Astrocyte of the spinal cord (primary cell): ENCODE results near the gene GUCY1A2.
A peak's percentile ranks its signal among the peaks of the same experiment; 100 is the strongest.
"Not testable (repeated sequence)": the region's sequence is repeated elsewhere in the genome, so short reads cannot be mapped to it uniquely, and the experiment has no call there.

ENCODE experiments used
- DNase-seq: peaks from one replicate; pipeline ENCODE4 v3.0.0; 2011; ENCODE audit warnings: low read depth, low spot score
- H3K4me3 ChIP-seq: 2 replicates; pipeline ENCODE4 v1.5.1; 2011; ENCODE audit warnings: low read depth, mild to moderate bottlenecking, low read length, moderate library complexity
- CTCF ChIP-seq: IDR thresholded peaks from 2 replicates; pipeline ENCODE4 v1.5.1; 2012; ENCODE audit warnings: low read depth, mild to moderate bottlenecking, low read length, inconsistent platforms
- in situ Hi-C: cut with HindIII; loops from 2 replicates; pipeline ENCODE4 v1.10.0; 2017; ENCODE audit warnings: low sequenced_read_pairs

Gene GUCY1A2

DNA sequence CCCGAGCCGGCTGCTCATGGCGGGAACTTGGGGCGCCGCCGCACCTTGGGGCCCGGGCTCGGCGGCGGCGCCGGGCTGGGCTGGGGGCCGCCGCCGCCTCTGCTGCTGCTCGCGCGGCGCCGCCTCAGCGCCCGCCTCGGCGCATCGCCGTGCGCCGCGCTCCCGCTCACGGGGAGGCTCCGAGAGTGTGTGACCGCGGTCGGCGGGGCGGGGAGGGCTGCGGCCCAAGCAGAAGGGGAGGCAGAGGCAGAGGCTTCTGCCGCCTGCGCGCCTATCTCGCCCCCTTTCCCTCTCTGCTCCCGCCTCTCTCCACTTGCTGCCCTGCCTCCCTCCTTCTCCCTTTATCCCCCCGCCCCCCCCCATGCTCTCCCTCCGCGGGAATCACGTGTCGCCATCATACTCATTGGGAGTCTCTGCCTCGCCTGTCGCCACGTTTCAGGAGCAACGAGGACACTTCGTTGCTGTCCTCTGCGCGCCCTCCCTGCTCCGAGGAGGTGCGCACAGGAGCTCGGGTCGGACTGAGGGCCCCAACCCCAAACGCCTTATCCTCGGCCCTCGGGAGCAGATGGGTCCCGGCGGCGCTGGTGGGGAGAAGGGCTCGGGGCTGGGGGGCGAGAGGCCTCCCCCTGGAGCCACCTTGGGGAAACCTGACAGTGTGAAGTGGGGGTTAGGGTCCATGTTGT lies at the start of gene GUCY1A2:
TSS of gene GUCY1A2 (minus strand) at position 258 of the 683 bp plus-strand sequence. CDS start 421 bp downstream, outside the sequence.
- DNase-seq = peak; percentile 31
- H3K4me3 ChIP-seq = peak within 1 kb of the TSS; percentile 45
- in situ Hi-C loops = no loop called here
- no peak for TF ChIP-seq CTCF

DNA sequence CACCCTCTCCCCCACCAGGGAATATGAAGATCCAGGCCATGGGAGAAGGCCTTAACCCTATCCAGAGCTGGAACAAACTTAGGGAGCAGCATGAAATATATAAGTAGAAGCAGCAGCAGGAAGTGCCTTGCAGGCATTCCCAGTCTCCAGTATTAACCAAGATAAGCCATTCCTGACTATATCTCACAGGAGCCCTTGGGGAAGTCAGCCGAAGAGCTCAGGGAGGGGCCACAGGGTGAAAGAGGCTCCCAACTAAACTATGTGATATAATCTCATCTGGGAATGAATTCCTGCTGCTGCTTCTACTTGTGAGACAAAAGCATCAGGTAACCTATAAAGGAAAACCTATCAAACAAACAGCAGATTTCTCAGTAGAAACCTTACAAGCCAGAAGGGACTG lies 36.1 kb upstream of the GUCY1A2 start:
- H3K4me3 ChIP-seq = no peak overlapping the region
- TF ChIP-seq CTCF = no peak
- DNase-seq = no peak
- in situ Hi-C loops = no loop called here

DNA sequence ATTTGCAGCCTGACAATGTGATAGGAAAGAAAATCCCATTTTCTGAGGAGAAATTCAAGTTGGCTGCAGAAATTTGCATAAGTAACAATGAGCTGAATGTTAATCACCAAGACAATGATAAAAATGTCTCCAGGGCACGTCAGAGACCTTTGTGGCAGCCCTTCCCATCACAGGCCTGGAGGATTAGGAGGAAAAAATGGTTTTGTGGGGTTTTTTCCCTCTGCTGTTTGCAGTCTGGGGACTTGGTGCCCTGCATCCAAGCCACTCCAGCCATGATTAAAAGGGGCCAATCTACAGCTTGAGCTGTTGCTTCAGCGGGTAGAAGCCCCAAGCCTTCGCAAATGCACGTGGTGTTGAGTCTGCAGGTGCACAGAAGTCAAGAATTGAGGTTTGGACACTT lies 33.1 kb upstream of the GUCY1A2 start:
- H3K4me3 ChIP-seq, in situ Hi-C loops, DNase-seq: not testable (repeated sequence)

DNA sequence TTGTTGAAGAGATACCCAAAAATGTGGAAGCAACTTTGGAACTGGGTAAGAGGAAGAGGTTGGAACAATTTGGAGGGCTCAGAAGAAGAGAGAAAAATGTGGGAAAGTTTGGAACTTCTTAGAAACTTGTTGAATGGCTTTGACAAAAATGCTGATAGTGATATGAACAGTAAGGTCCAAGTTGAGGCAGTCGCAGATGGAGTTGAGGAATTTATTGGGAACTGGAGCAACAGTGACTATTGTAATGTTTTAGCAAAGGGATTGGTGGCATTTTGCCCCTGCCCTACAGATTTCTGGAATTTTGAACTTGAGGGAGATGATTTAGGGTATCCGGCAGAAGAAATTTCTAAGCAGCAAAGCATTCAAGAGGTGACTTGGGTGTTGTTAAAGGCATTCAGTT lies 32.6 kb upstream of the GUCY1A2 start:
- DNase-seq, in situ Hi-C loops, H3K4me3 ChIP-seq: not testable (repeated sequence)

- DNase-seq = peak; percentile 33
- in situ Hi-C loops = no loop called here
- H3K4me3 ChIP-seq = no peak overlapping the region
- no peak for TF ChIP-seq CTCF
These were observed 31.8 kb upstream of the GUCY1A2 start for GRCh38 chr11:107050121-107050520.

DNA sequence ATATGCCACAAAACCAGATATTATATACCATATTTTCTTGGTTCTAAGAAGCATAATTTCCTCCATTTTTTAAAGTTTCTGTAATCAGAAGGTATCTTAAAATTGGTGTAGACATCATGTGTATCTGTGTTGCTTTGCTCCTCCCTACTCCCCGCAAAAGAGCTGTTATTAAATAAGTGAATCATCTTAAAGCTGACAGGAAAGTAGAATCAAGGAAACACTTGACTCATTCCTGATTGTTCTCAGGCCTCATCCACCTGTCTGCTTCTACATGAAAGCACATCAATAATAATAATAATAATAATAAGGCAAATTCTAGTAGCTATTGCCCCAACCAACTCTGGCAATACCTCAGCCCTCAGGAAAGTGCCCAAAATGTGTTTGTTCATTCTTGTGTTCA lies 26.2 kb upstream of the GUCY1A2 start:
- in situ Hi-C loops = no loop called here
- DNase-seq = peak; percentile 41
- H3K4me3 ChIP-seq = no peak overlapping the region
- TF ChIP-seq CTCF = no peak

DNA sequence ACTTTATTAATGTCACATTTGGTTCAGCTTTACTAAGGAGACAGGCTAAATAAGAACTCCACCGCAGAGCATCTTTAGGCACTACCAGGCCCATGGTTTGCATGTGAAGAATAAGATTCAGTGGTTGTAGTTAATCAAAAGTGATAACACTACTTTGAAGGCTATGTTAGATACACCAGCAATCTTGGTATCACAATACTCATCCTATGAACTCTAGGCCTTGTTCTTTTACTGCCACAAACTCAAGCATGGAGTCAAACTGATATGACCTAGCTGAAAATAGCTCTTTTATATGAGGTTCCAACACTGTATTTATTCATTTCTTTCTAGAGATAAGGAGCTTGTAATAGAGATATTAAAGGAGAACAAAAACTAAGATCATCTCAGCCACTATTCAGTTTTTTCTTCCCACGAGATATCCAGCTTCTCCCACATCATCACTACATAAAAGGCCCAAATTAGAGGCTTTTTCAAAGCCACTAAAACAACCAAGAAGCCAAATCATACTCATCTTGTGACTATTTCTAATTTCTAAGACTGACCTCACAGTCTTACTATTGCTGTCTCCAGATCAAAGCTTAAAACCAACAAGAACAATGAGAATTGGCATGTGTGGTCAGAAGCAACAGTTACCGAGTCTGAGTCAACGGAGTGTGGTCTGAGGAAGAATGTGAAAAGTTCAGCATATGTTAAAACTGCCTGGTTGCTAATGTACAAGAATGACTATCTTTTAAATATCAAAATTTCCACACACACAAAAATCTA lies 25.1 kb upstream of the GUCY1A2 start:
- no peak overlapping the region for H3K4me3 ChIP-seq
- in situ Hi-C loops = no loop called here
- peak; percentile 98 for DNase-seq
- TF ChIP-seq CTCF = no peak
